HCT116 (cell line): ENCODE results near the gene SUN2. TPM values are rescaled to one million over a fixed set of nuclear protein-coding genes. Genes with fewer than 3 reads are reported as not detected.
A peak's percentile ranks its signal among the peaks of the same experiment; 100 is the strongest.

ENCODE experiments used
- ATAC-seq: fragments of 200-7000 bp; cut with Tn5 transposase; 2 replicates; pipeline ENCODE4 v1.9.1; 2020; ENCODE audit warnings: mild to moderate bottlenecking, moderate library complexity
- BruUV-seq: library from RNA; stranded (reverse); fragments of 400-500 nt; replicated peaks from 2 replicates; lab custom pipeline; 2021; lab: Mats Ljungman, UMichigan
- CTCF ChIA-PET: fragments of 300-600 bp; sonication (Branson Sonifier 250); formaldehyde crosslinking; loops from one replicate; lab custom pipeline; 2021; ENCODE audit warnings: antibody characterized with exemption; lab: Charles Lee
- POLR2A ChIA-PET: fragments of 300-600, 350-600 bp; sonication (Branson Sonifier 250); formaldehyde crosslinking; loops from one replicate; lab custom pipeline; 2021; ENCODE audit warnings: antibody characterized with exemption; lab: Charles Lee
- RAD21 ChIA-PET, 2 experiments: fragments of 300-600 bp; sonication (Branson Sonifier 250); formaldehyde crosslinking; loops; one replicate each; lab custom pipeline; 2023; ENCODE audit warnings: low total read pairs in 2 of 2; ENCODE audit not compliant: uncharacterized antibody in 2 of 2, unreplicated experiment in 2 of 2, low non-redundant PET in 1 of 2; lab: Charles Lee
- DNase-seq: peaks from one replicate; pipeline ENCODE4 v3.0.0-alpha.2; 2010; ENCODE audit warnings: low read depth, low spot score
- H2AFZ ChIP-seq: fragments of 200-600 bp; shearing (Covaris generic), sonication (generic); 2 replicates; pipeline ENCODE4 v1.6.1; 2017; ENCODE audit warnings: low read depth, mixed run types, mixed read lengths, antibody characterized with exemption, low read length; ENCODE audit not compliant: poor library complexity, severe bottlenecking
- H3K27ac ChIP-seq: 2 replicates; pipeline ENCODE4 v1.5.1; 2012; ENCODE audit warnings: low read depth, low read length
- H3K27me3 ChIP-seq: fragments of 200-600 bp; sonication (generic); 2 replicates; pipeline ENCODE4 v1.6.1; 2016; ENCODE audit warnings: mixed run types, low read length, mixed read lengths; ENCODE audit not compliant: insufficient read depth
- H3K36me3 ChIP-seq, 2 experiments: fragments of 200-500 bp in 1 of 2; fragments of 200-600 bp in 1 of 2; sonication (Bioruptor generic) in 1 of 2; sonication (generic) in 1 of 2; 2 replicates each; pipeline versions ENCODE4 v1.5.1 to v1.6.1; 2014 to 2016; ENCODE audit warnings: low read length in 2 of 2, inconsistent platforms in 1 of 2, mixed read lengths in 1 of 2, mixed run types in 1 of 2; ENCODE audit not compliant: insufficient read depth in 2 of 2, control insufficient read depth in 1 of 2
- H3K4me1 ChIP-seq, 2 experiments: fragments of 200-600 bp in 1 of 2; sonication (generic) in 1 of 2; 2 replicates each; pipeline versions ENCODE4 v1.5.1 to v1.6.1; 2012 to 2017; ENCODE audit warnings: low read length in 2 of 2, inconsistent platforms in 1 of 2, mild to moderate bottlenecking in 1 of 2, mixed read lengths in 1 of 2, mixed run types in 1 of 2, moderate library complexity in 1 of 2; ENCODE audit not compliant: insufficient read depth in 2 of 2, control insufficient read depth in 1 of 2
- H3K4me2 ChIP-seq: fragments of 200-600 bp; sonication (generic); 2 replicates; pipeline ENCODE4 v1.6.1; 2017; ENCODE audit warnings: mixed run types, low read length, mixed read lengths
- H3K4me3 ChIP-seq, 2 experiments: fragments of 200-600 bp in 1 of 2; sonication (generic) in 1 of 2; replicated peaks in 1 of 2; 2 replicates each; pipeline ENCODE4 v1.5.1; 2011 to 2016; ENCODE audit warnings: low read length in 2 of 2, control low read depth in 1 of 2, low read depth in 1 of 2, mild to moderate bottlenecking in 1 of 2, mixed read lengths in 1 of 2, mixed run types in 1 of 2
- H3K79me2 ChIP-seq: fragments of 200-600 bp; sonication (generic); 2 replicates; pipeline ENCODE4 v1.6.1; 2017; ENCODE audit warnings: mild to moderate bottlenecking, mixed run types, low read length, moderate library complexity, mixed read lengths; ENCODE audit not compliant: insufficient read depth
- H3K9ac ChIP-seq: fragments of 200-600 bp; sonication (generic); 2 replicates; pipeline ENCODE4 v1.6.1; 2016; ENCODE audit warnings: low read length, mixed read lengths
- H3K9me2 ChIP-seq: fragments of 200-600 bp; sonication (generic), shearing (Covaris generic); 2 replicates; pipeline ENCODE4 v1.6.1; 2017; ENCODE audit warnings: mixed run types, mild to moderate bottlenecking, moderate library complexity; ENCODE audit not compliant: insufficient read depth
- H3K9me3 ChIP-seq, 2 experiments: fragments of 200-500 bp in 1 of 2; fragments of 200-600 bp in 1 of 2; sonication (Bioruptor generic) in 1 of 2; sonication (generic) in 1 of 2; 2 replicates each; pipeline ENCODE4 v1.6.1; 2014 to 2017; ENCODE audit warnings: low read length in 2 of 2, mixed read lengths in 2 of 2, inconsistent platforms in 1 of 2, low read depth in 1 of 2, mild to moderate bottlenecking in 1 of 2, mixed run types in 1 of 2, moderate library complexity in 1 of 2; ENCODE audit not compliant: control insufficient read depth in 1 of 2, insufficient read depth in 1 of 2
- H4K20me1 ChIP-seq: fragments of 200-600 bp; sonication (generic), shearing (Covaris generic); 2 replicates; pipeline ENCODE4 v1.6.1; 2017; ENCODE audit warnings: mixed run types, mild to moderate bottlenecking, moderate library complexity; ENCODE audit not compliant: insufficient read depth
- ELF1 ChIP-seq: IDR thresholded peaks from 2 replicates; pipeline ENCODE4 v1.6.1; 2012; ENCODE audit warnings: low read depth, borderline replicate concordance
- EZH2 ChIP-seq: fragments of 200-600 bp; sonication (generic); IDR thresholded peaks from 2 replicates; pipeline ENCODE4 v1.6.1; 2017; ENCODE audit warnings: antibody characterized with exemption, mixed run types
- FOSL1 ChIP-seq: IDR thresholded peaks from 2 replicates; pipeline ENCODE4 v1.6.1; 2012; ENCODE audit warnings: low read depth
- POLR2AphosphoS5 ChIP-seq: IDR thresholded peaks from 2 replicates; pipeline ENCODE4 v1.6.1; 2011; ENCODE audit warnings: mild to moderate bottlenecking, low read depth, low read length, moderate library complexity
- YY1 ChIP-seq: IDR thresholded peaks from 2 replicates; pipeline ENCODE4 v1.6.1; 2011; ENCODE audit warnings: low read length, low read depth, moderate library complexity, mild to moderate bottlenecking; ENCODE audit not compliant: insufficient replicate concordance; ENCODE audit errors: extremely low read depth
- intact Hi-C: fragments of 100-400 bp; cut with micrococcal nuclease; formaldehyde crosslinking; loops from 2 replicates; pipeline ENCODE4 v1.10.0; 2022
- total RNA-seq: library from RNA; stranded (reverse); gene quantifications from one replicate; pipeline ENCODE4 v1.2.1, GENCODE V29; 2021; ENCODE audit not compliant: unreplicated experiment

The SUN2 gene
- total RNA-seq, 1 experiment from 2014 or later: 71.6 TPM

GRCh38 chr22:38735465-38736256 is 20.1 kb downstream of the SUN2 start:
- ATAC-seq: no peak
- no peak for TF ChIP-seq FOSL1
- TF ChIP-seq ELF1: no peak
- TF ChIP-seq EZH2: no peak
- peak; percentile 10 for TF ChIP-seq POLR2AphosphoS5
- Histone ChIP-seq H3K79me2 (no peaks in the 10 kb centered on the region), H3K27me3 (no peaks in the 10 kb centered on the region), H2AFZ (no peak overlapping the region), H3K36me3 (peaks cover 25 to 32% of the 10 kb centered on the region in 2 experiments; a peak in 3 of 4 replicates), H3K27ac (no peak overlapping the region; the same call in 1 of the 2 replicates), H4K20me1 (no peaks in the 10 kb centered on the region), H3K9ac (no peak overlapping the region), H3K9me2 (no peaks in the 10 kb centered on the region), H3K4me3 (no peak overlapping the region), H3K4me2 (no peak overlapping the region), H3K9me3 (no peaks in the 10 kb centered on the region), H3K4me1 (peaks cover 0 to 4% of the 10 kb centered on the region in 2 experiments; a peak in 1 of 4 replicates)
- BruUV-seq: no TSS peak
- intact Hi-C loops: no loop called here
- ChIA-PET RAD21 (no interaction called here), CTCF (interaction anchor here (0.6 to 3.1 kb wide), 2 partner anchors 11 kb away, joined by 3 to 19 read pairs; no protein-coding TSS in a partner anchor), POLR2A (interaction anchor here (1.2 kb wide), 1 partner anchor 12 kb away, joined by 3 read pairs; no protein-coding TSS in a partner anchor)
- no peak for DNase-seq

- TF ChIP-seq YY1: no peak
- TF ChIP-seq POLR2AphosphoS5: peak; percentile 15
- H3K27me3 ChIP-seq: no peaks in the 10 kb centered on the region
- BruUV-seq: no TSS peak
- DNase-seq: no peak
- H4K20me1 ChIP-seq: no peaks in the 10 kb centered on the region
- ATAC-seq: no peak
- no peak overlapping the region for H3K4me2 ChIP-seq
- ChIA-PET POLR2A (interaction anchor here (1.2 kb wide), 1 partner anchor 12 kb away, joined by 3 read pairs; no protein-coding TSS in a partner anchor), RAD21 (no interaction called here), CTCF (interaction anchor here (1.6 to 3.1 kb wide), 2 partner anchors 10 to 13 kb away, joined by 3 to 19 read pairs; no protein-coding TSS in a partner anchor)
- peaks cover 28 to 31% of the 10 kb centered on the region in 2 experiments; a peak in 3 of 4 replicates for H3K36me3 ChIP-seq
- peaks cover 0 to 4% of the 10 kb centered on the region in 2 experiments; a peak in 1 of 4 replicates for H3K4me1 ChIP-seq
- H3K9me3 ChIP-seq: no peaks in the 10 kb centered on the region
- H3K4me3 ChIP-seq: no peak overlapping the region
- no peak overlapping the region for H3K27ac ChIP-seq
- H2AFZ ChIP-seq: no peak overlapping the region
- no peaks in the 10 kb centered on the region for H3K79me2 ChIP-seq
- intact Hi-C loops: no loop called here
- no peaks in the 10 kb centered on the region for H3K9me2 ChIP-seq
- H3K9ac ChIP-seq: no peak overlapping the region
These were observed 20.7 kb downstream of the SUN2 start for GRCh38 chr22:38735126-38735464.
